IMR-90 (cell line): ENCODE results near the gene APOL2. TPM values are rescaled to one million over a fixed set of nuclear protein-coding genes. Genes with fewer than 3 reads are reported as not detected.
A peak's percentile ranks its signal among the peaks of the same experiment; 100 is the strongest.

Experiments used
- ELK1 ChIP-seq: fragments of 150-350 bp; IDR thresholded peaks from 2 replicates; pipeline ENCODE4 v1.6.1; 2016; ENCODE audit warnings: low read depth, mild to moderate bottlenecking, low read length, moderate library complexity, borderline replicate concordance
- RCOR1 ChIP-seq: IDR thresholded peaks from 2 replicates; pipeline ENCODE4 v1.6.1; 2012; ENCODE audit warnings: mild to moderate bottlenecking, low read length, improper control_type of control experiment; ENCODE audit not compliant: insufficient replicate concordance
- SMC3 ChIP-seq: fragments of 150-350 bp; IDR thresholded peaks from 2 replicates; pipeline ENCODE4 v1.6.1; 2016; ENCODE audit warnings: low read depth, mild to moderate bottlenecking, antibody characterized with exemption, low read length, moderate library complexity
- polyA plus RNA-seq, 3 experiments: library from polyadenylated mRNA; depleted of rRNA; stranded (reverse); fragments of >200 nt; gene quantifications; 2 replicates each; pipeline ENCODE4 v1.2.3, GENCODE V29; 2012; ENCODE audit warnings: low replicate concordance in 1 of 3
- total RNA-seq: library from RNA; depleted of rRNA; stranded (reverse); fragments of >200 nt; gene quantifications from 2 replicates; pipeline ENCODE4 v1.2.3, GENCODE V29; 2012

APOL2 gene
- total and polyA plus RNA-seq, 2 of the 4 experiments (the other 2 are of a cell fraction): 13.1 to 57.5 TPM

- TF ChIP-seq SMC3 (peak; percentile 63), RCOR1 (no peak), ELK1 (no peak)
Measured at GRCh38 chr22:36239401-36240171, at the start of gene APOL2 (continued).
